ENCODE results near the gene DEK.
"Not testable (repeated sequence)": the region's sequence is repeated elsewhere in the genome, so short reads cannot be mapped to it uniquely, and the experiment has no call there.

DEK gene

DNA sequence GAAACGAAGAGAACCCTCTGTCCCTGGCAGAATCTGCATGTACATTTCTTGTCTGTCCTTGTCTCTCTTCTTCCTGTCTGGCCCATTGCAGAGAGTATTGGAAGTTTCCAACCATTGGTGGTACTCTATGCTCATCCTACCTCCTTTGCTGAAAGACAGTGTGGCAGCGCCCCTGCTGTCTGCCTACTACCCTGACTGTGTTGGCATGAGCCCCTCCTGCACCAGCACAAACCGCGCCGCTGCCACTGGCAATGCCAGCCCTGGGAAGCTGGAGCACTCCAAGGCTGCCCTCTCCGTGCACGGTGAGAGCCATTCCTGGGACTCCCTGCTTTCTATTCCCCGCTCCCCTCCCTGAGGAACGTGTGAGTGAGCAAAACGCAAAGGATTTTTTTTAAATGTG lies 76.6 kb downstream of the DEK start:
- no peak for DNase-seq

DNA sequence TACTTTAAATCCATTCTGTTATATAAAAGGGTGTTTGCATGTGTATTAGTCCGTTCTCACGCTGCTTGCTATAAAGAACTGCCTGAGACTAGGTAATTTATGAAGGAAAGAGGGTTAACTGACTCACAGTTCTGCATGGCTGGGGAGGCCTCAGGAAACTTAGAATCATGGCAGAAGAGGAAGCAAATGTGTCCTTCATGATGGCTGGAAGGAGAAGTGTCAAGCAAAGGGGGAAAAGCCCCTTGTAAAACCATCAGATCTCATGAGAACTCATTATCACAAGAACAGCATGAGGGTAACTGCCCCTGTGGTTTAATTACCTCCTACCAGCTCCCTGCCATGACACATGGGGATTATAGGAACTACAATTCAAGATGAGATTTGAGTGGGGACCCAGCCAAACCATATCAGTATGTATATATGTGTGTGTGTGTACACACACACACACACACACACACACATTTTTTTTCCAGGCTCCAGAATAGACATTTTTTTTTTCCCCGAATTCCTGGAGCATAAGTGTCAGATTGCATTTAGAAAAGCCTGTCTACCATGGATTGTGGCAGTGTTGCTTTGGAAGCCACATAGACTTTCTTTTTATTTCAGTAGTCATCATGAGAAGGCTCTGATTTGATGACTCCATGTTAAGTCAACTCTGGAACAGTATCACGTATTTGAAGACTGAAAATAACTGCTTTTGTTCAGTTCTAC lies 77.6 kb downstream of the DEK start:
- peak; percentile 43 for DNase-seq

DNA sequence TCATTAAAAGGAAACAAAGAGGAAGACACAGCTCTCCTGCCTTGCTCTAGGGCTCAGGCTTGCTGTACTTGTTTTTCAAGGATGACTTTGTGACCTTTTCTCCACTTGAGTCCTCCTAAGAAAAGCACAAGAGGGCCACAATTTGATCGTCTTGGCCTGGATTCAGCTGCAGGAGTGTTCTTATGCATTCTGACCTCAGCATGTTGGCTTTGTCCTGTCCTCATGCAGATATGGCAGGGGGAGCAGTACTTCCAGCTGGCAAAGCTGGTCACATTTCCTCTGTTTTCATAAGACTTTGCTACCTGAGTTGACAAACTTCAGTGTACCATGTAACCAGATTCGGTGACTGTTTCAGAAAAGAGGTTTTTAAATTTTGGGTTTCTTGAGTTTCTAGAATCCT lies 78.3 kb downstream of the DEK start:
- no peak for DNase-seq

DNA sequence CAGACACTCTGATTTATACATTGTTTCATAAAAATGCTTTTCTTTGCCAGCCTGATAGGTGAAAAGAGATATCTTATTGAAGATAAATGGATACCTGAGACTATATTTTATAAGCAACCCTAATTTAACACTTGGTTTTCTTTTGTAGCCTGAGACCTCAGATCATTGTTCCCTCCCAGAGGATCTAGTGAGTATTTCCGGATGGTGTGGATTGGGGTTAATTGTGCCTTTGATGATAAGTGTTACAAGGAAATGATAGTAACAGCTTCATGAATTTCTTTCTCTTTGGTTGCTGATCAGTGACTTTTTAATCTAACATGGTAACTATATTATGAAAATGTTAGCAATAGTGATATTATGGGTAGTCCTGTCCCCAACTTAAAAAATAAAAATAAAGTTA lies 78.7 kb downstream of the DEK start:
- DNase-seq = no peak

DNA sequence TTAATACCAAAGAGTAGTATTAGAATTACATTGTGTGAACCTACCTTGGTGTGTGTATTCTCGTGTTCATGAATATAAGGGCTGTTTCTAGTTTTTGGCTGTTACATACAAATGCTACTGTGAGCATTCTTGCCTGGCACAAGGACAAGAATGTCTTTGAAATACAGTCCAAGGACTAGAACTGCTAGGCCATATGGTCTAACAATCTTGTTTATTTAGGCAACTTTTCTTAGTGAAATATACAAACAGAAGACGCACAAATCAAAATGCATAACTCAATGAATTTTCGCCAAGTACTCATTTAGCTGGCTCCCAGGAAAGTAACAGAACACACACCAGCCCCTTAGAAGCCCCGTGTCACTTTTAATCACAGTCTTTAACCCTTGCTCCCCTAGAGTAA lies 80.6 kb downstream of the DEK start:
- peak; percentile 19 for DNase-seq

DNA sequence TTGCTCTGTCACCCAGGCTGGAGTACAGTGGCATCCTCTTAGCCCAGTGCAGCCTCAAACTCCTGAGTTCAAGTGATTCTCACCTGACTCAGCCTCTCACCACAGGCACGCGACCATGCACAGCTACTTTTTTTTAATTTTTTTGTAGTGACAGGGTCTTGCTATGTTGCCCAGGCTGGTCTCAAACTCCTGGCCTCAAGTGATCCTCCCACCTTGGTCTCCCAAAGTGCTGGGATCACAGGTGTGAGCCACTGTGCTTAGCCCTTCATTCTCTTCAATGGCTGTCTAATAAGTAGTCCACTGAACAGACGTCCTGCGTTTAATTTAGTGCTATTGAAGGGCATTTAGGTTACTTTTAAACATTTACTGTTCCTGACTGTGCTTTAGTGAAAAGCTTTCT lies 81.8 kb downstream of the DEK start:
- DNase-seq = no peak

DNA sequence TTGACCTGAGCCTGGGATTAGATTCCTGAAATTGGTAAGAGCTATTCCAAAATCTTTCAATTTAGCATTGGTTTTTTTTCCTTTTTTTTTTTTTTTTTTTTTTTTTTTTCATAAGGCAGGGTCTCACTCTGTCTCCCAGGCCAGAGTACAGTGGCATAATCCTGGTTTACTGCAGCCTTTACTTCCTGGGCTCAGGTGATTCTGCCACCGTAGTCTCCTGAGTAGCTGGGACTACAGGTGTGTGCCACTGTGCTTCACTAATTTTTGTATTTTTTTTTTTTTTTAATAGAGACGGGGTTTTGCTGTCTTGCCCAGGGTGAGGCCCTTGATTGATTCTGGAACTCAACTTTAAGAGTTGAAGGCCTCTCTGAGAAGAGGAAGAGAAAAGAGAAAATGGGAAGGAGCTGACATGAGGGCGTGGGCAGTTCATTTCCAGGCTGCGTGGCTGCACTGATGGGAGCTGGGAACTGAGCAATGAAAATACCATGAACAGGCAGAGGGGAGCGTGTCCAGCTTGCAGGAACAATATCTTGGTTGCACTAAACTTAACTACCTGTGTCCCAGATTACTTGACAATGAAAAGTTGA lies 84.5 kb downstream of the DEK start:
- no peak for DNase-seq

DNA sequence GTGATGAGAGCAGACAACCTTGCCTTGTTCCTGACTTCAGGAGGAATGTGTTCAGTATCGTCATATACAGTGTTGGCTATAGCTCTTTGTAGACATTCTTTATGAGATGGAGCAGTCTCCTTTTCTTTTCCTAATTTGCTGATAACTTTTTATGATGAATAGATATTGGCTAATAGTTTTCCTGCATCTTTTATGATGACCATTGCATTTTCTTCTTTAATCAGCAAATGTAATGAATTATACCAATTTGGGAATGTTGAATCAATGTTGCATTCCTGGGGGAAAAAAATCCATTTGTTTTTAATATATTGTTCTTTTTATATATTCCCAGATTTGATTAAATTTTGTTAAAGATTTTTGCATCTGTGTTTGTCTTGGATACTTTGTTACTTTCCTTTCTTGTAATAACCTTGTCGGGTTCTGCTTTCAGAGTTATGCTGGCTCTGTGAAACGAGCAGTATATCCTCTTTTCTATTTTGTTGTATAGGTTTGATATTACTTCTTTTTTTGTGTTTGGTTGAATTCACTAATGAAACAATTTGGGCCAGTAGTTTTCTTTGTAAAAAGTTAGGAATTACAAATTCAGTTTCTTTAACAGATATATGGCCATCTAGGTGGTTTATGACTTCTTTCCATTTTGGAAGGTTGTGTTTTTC lies 85.2 kb downstream of the DEK start:
- no peak for DNase-seq

DNA sequence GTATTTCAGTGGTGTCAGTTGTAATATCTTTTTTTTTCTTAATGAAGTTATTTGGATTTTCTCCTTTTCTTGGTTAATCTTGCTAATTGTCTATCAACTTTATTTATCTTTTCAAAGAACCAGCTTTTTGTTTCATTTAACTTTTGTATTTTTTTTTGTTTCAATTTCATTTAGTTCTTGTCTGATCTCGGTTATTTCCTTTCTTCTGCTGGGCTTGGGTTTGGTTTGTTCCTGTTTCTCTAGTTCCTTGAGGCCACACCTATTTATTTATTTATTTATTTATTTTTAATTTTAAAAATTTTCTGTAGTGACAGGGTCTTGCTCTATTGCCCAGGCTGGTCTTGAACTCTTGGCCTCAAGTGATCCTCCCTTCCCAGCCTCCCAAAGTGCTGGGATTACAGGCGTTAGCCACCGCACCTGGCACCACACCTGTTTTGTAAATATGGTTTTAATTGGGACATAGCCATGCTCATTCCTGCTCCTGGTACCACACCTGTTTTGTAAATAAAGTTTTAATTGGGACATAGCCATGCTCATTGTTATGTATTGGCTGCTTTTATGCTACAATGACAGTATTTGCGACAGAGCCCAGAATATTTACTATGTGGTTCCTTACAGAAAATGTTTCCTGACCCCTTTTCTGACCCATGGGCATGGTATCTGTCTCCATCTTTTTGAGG lies 86.9 kb downstream of the DEK start:
- no peak for DNase-seq

DNA sequence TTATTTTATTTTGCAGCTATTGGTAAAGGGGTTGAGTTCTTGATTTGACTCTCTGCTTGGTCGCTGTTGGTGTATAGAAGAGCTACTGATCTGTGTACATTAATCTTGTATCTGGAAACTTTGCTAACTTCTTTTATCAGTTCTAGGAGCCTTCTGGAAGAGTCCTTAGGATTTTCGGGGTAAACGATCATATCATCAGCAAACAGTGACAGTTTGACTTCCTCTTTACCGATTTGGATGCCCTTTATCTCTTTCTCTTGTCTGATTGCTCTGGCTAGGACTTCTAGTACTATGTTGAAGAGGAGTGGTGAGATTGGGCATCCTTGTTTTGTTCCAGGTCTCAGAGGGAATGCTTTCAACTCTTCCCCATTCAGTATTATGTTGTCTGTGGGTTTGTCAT lies 88.1 kb downstream of the DEK start:
- DNase-seq = not testable (repeated sequence)

Data from fibroblast of upper back skin (primary cell).